ENCODE data around the gene GRB10. TPM values are rescaled to one million over a fixed set of nuclear protein-coding genes. Genes with fewer than 3 reads are reported as not detected.
A peak's percentile ranks its signal among the peaks of the same experiment; 100 is the strongest.

Gene GRB10
- total and polyA plus RNA-seq, 4 donors, result 11.6 to 68.6 (median 41.0) TPM

GRCh38 chr7:50655020-50655419 is 127.7 kb downstream of the GRB10 start:
- Histone ChIP-seq H3K9ac (ENCODE audit: insufficient read depth in 1 of 2, low read length in 2 of 2) (no peak overlapping the region), H3K4me3 (no peak overlapping the region), H3K9me3 (ENCODE audit: control insufficient read depth in 4 of 4, insufficient read depth in 3 of 4, low read length in 3 of 4) (no peaks in the 10 kb centered on the region), H3K27me3 (ENCODE audit: control insufficient read depth in 3 of 3, insufficient read depth in 3 of 3, low read length in 2 of 3) (no peaks in the 10 kb centered on the region), H3K4me1 (ENCODE audit: control insufficient read depth in 5 of 5, insufficient read depth in 5 of 5, low read length in 5 of 5) (peaks cover 0 to 34% (median 2%) of the 10 kb centered on the region in 5 donors), H3K27ac (ENCODE audit: low read depth in 1 of 2, low read length in 1 of 2) (peak overlapping the region; percentile 22 to 61), H3K36me3 (ENCODE audit: control insufficient read depth in 4 of 4, insufficient read depth in 4 of 4, low read length in 4 of 4) (peaks cover 0 to 3% (median 0%) of the 10 kb centered on the region in 4 donors)
- WGBS, 2 donors, result 88 to 92% methylated on average over 4 of the region's 4 CpGs
- TF ChIP-seq, protein P1, sequence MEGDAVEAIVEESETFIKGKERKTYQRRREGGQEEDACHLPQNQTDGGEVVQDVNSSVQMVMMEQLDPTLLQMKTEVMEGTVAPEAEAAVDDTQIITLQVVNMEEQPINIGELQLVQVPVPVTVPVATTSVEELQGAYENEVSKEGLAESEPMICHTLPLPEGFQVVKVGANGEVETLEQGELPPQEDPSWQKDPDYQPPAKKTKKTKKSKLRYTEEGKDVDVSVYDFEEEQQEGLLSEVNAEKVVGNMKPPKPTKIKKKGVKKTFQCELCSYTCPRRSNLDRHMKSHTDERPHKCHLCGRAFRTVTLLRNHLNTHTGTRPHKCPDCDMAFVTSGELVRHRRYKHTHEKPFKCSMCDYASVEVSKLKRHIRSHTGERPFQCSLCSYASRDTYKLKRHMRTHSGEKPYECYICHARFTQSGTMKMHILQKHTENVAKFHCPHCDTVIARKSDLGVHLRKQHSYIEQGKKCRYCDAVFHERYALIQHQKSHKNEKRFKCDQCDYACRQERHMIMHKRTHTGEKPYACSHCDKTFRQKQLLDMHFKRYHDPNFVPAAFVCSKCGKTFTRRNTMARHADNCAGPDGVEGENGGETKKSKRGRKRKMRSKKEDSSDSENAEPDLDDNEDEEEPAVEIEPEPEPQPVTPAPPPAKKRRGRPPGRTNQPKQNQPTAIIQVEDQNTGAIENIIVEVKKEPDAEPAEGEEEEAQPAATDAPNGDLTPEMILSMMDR (IDR thresholded peaks at IDR 0.05; ENCODE audit: control extremely low read depth, extremely low read depth), result no peak
- DNase-seq (no peak), ATAC-seq (ENCODE audit: insufficient read depth, low FRiP score) (no peak)

- DNase-seq (peak in 1 of 3 donors; percentile 31), ATAC-seq (ENCODE audit: insufficient read depth, low FRiP score) (peak; percentile 41)
- peaks cover 0 to 3% (median 0%) of the 10 kb centered on the region in 4 donors for H3K36me3 ChIP-seq (ENCODE audit: control insufficient read depth in 4 of 4, insufficient read depth in 4 of 4, low read length in 4 of 4)
- H3K4me1 ChIP-seq (ENCODE audit: control insufficient read depth in 5 of 5, insufficient read depth in 5 of 5, low read length in 5 of 5), result peaks cover 0 to 30% (median 2%) of the 10 kb centered on the region in 5 donors
- WGBS, 2 donors, result 64 to 74% methylated on average over 10 of the region's 10 CpGs
- no peak overlapping the region for H3K4me3 ChIP-seq
- no peaks in the 10 kb centered on the region for H3K27me3 ChIP-seq (ENCODE audit: control insufficient read depth in 3 of 3, insufficient read depth in 3 of 3, low read length in 2 of 3)
- peak overlapping the region; percentile 63 to 69 for H3K27ac ChIP-seq (ENCODE audit: low read depth in 1 of 2, low read length in 1 of 2)
- no peaks in the 10 kb centered on the region for H3K9me3 ChIP-seq (ENCODE audit: control insufficient read depth in 4 of 4, insufficient read depth in 3 of 4, low read length in 3 of 4)
- H3K9ac ChIP-seq (ENCODE audit: insufficient read depth in 1 of 2, low read length in 2 of 2), result no peak overlapping the region
- TF ChIP-seq, protein P1 (IDR thresholded peaks at IDR 0.05; ENCODE audit: control extremely low read depth, extremely low read depth), result no peak
Observed at GRCh38 chr7:50653981-50654425, 128.7 kb downstream of the GRB10 start.

GRCh38 chr7:50653126-50653864 is 129.4 kb downstream of the GRB10 start:
- Histone ChIP-seq H3K4me1 (ENCODE audit: control insufficient read depth in 5 of 5, insufficient read depth in 5 of 5, low read length in 5 of 5) (peaks cover 0 to 29% (median 2%) of the 10 kb centered on the region in 5 donors), H3K4me3 (no peak overlapping the region), H3K9ac (ENCODE audit: insufficient read depth in 1 of 2, low read length in 2 of 2) (no peak overlapping the region), H3K27me3 (ENCODE audit: control insufficient read depth in 3 of 3, insufficient read depth in 3 of 3, low read length in 2 of 3) (no peaks in the 10 kb centered on the region), H3K36me3 (ENCODE audit: control insufficient read depth in 4 of 4, insufficient read depth in 4 of 4, low read length in 4 of 4) (peaks cover 0 to 1% (median 0%) of the 10 kb centered on the region in 4 donors), H3K27ac (ENCODE audit: low read depth in 1 of 2, low read length in 1 of 2) (peak overlapping the region in 1 of 2 donors; percentile 55), H3K9me3 (ENCODE audit: control insufficient read depth in 4 of 4, insufficient read depth in 3 of 4, low read length in 3 of 4) (no peaks in the 10 kb centered on the region)
- TF ChIP-seq, protein P1 (IDR thresholded peaks at IDR 0.05; ENCODE audit: control extremely low read depth, extremely low read depth), result no peak
- no peak for DNase-seq
- WGBS, 2 donors, result 41 to 51% methylated on average over 16 of the region's 16 CpGs
- ATAC-seq (ENCODE audit: insufficient read depth, low FRiP score), result no peak

Measured in lung (tissue), 12 donors.